Nephron (organoid): Measurements from ENCODE around the gene DOLK.

Experiments
- H3K27ac Mint-ChIP-seq, 3 experiments: 2 replicates each; pipeline ENCODE4 v1.8.0; 2020; ENCODE audit warnings: mixed read lengths in 3 of 3, mild to moderate bottlenecking in 2 of 3, moderate library complexity in 1 of 3
- H3K27me3 Mint-ChIP-seq: 2 replicates; pipeline ENCODE4 v1.8.0; 2021; ENCODE audit warnings: low read depth, mild to moderate bottlenecking, moderate library complexity, mixed read lengths
- H3K36me3 Mint-ChIP-seq: 2 replicates; pipeline ENCODE4 v1.8.0; 2020; ENCODE audit warnings: low read depth, mixed read lengths
- H3K4me1 Mint-ChIP-seq: 2 replicates; pipeline ENCODE4 v1.8.0; 2020; ENCODE audit warnings: mixed read lengths
- H3K4me3 Mint-ChIP-seq, 3 experiments: 2 replicates each; pipeline ENCODE4 v1.8.0; 2020; ENCODE audit warnings: mild to moderate bottlenecking in 3 of 3, mixed read lengths in 3 of 3, moderate library complexity in 2 of 3
- H3K9me3 Mint-ChIP-seq: 2 replicates; pipeline ENCODE4 v1.8.0; 2020; ENCODE audit warnings: mixed read lengths
- CTCF ChIP-seq, 3 experiments: fragments of 200-600 bp; sonication (generic); IDR thresholded peaks; one replicate each; pipeline ENCODE4 v1.5.0; 2021; ENCODE audit warnings: antibody characterized with exemption in 3 of 3; ENCODE audit not compliant: unreplicated experiment in 3 of 3

The DOLK gene

GRCh38 chr9:128937310-128938165 is 9.9 kb downstream of the DOLK start:
- Mint-ChIP-seq H3K9me3 (no peaks in the 10 kb centered on the region), H3K27me3 (no peaks in the 10 kb centered on the region), H3K36me3 (no peaks in the 10 kb centered on the region), H3K4me1 (no peaks in the 10 kb centered on the region), H3K27ac (no peak overlapping the region), H3K4me3 (no peak overlapping the region)
- no peak for TF ChIP-seq CTCF (IDR thresholded peaks at IDR 0.05; ENCODE audit: unreplicated experiment in 3 of 3)

GRCh38 chr9:128936171-128936865 is 11.1 kb downstream of the DOLK start:
- H3K4me3 Mint-ChIP-seq: no peak overlapping the region
- H3K9me3 Mint-ChIP-seq: no peaks in the 10 kb centered on the region
- H3K4me1 Mint-ChIP-seq: no peaks in the 10 kb centered on the region
- no peaks in the 10 kb centered on the region for H3K27me3 Mint-ChIP-seq
- H3K27ac Mint-ChIP-seq: no peak overlapping the region
- TF ChIP-seq CTCF (IDR thresholded peaks at IDR 0.05; ENCODE audit: unreplicated experiment in 3 of 3): no peak
- no peaks in the 10 kb centered on the region for H3K36me3 Mint-ChIP-seq

- Mint-ChIP-seq H3K27me3 (no peaks in the 10 kb centered on the region), H3K27ac (no peak overlapping the region), H3K9me3 (no peaks in the 10 kb centered on the region), H3K4me1 (no peaks in the 10 kb centered on the region), H3K4me3 (no peak overlapping the region), H3K36me3 (no peaks in the 10 kb centered on the region)
- no peak for TF ChIP-seq CTCF (IDR thresholded peaks at IDR 0.05; ENCODE audit: unreplicated experiment in 3 of 3)
Observed at GRCh38 chr9:128933731-128934130, 13.7 kb downstream of the DOLK start.

- Mint-ChIP-seq H3K36me3 (peaks cover 4% of the 10 kb centered on the region), H3K27me3 (no peaks in the 10 kb centered on the region), H3K4me3 (no peak overlapping the region), H3K9me3 (no peaks in the 10 kb centered on the region), H3K4me1 (peaks cover 7% of the 10 kb centered on the region), H3K27ac (no peak overlapping the region)
- no peak for TF ChIP-seq CTCF (IDR thresholded peaks at IDR 0.05; ENCODE audit: unreplicated experiment in 3 of 3)
Observed at GRCh38 chr9:128929560-128929959, 17.8 kb downstream of the DOLK start.

- H3K36me3 Mint-ChIP-seq: peaks cover 4% of the 10 kb centered on the region
Observed at GRCh38 chr9:128928624-128929023, 18.8 kb downstream of the DOLK start.

More at GRCh38 chr9:128928624-128929023, 18.8 kb downstream of the DOLK start:
- H3K27ac Mint-ChIP-seq: peak overlapping the region in 2 of 3 experiments; percentile 69 to 85
- H3K4me1 Mint-ChIP-seq: peaks cover 7% of the 10 kb centered on the region
- no peak for TF ChIP-seq CTCF (IDR thresholded peaks at IDR 0.05; ENCODE audit: unreplicated experiment in 3 of 3)
- no peak overlapping the region for H3K4me3 Mint-ChIP-seq
- H3K27me3 Mint-ChIP-seq: no peaks in the 10 kb centered on the region
- H3K9me3 Mint-ChIP-seq: no peaks in the 10 kb centered on the region
